ENCODE data around the gene SRPK3.

- TF ChIP-seq YY1 (IDR thresholded peaks at IDR 0.05; ENCODE audit: insufficient read depth, insufficient read length) (no peak), ZNF274 (IDR thresholded peaks at IDR 0.05; ENCODE audit: low read depth, low read length) (no peak)
These were observed 2.7 kb downstream of the SRPK3 start for GRCh38 chrX:153783378-153784013.

All from NT2/D1 (cell line).